ENCODE data around the gene TPCN2. TPM values are rescaled to one million over a fixed set of nuclear protein-coding genes. Genes with fewer than 3 reads are reported as not detected.

TPCN2 gene
- total and polyA plus RNA-seq, 9 of the 15 experiments (the other 6 are each of a cell fraction or from before 2014, with no cell fraction given): 0.66 to 10.2 (median 4.6) TPM

GRCh38 chr11:69048694-69049489 lies at the start of gene TPCN2 (continued):
- TF ChIP-seq WHSC1 (IDR thresholded peaks at IDR 0.05; ENCODE audit: low read length) (no peak), CBFA2T2 (conservative IDR thresholded peaks at IDR 0.05) (no peak), MECOM (CRISPR knock-in tag; IDR thresholded peaks at IDR 0.05) (no peak), FOXJ3 (CRISPR knock-in tag; IDR thresholded peaks at IDR 0.05) (no peak), ILK (tag; IDR thresholded peaks at IDR 0.05; ENCODE audit: borderline replicate concordance, low read depth) (no peak), TCF7L2 (IDR thresholded peaks at IDR 0.05; ENCODE audit: low read depth, low read length) (no peak), ZNF253 (CRISPR knock-in tag; conservative IDR thresholded peaks at IDR 0.05) (no peak), POU5F1 (IDR thresholded peaks at IDR 0.05; ENCODE audit: borderline replicate concordance, low read depth, low read length, partially characterized antibody) (no peak), ARNT (IDR thresholded peaks at IDR 0.05) (no peak), GTF2A2 (tag; IDR thresholded peaks at IDR 0.05) (no peak), NUFIP1 (IDR thresholded peaks at IDR 0.05; ENCODE audit: partially characterized antibody) (no peak), MAFG (tag; conservative IDR thresholded peaks at IDR 0.05) (no peak), CBX8 (IDR thresholded peaks at IDR 0.05; ENCODE audit: borderline replicate concordance, extremely low read depth, low read depth, low read length, poor library complexity, severe bottlenecking) (no peak), GABPA (tag; conservative IDR thresholded peaks at IDR 0.05; ENCODE audit: low read depth) (no peak), HDAC1 (IDR thresholded peaks at IDR 0.05) (no peak), NR2C1 (IDR thresholded peaks at IDR 0.05) (no peak), NR2C1 (tag; IDR thresholded peaks at IDR 0.05) (no peak), KAT8 (IDR thresholded peaks at IDR 0.05; ENCODE audit: low read depth) (no peak)
- TF ChIP-seq, protein P1, sequence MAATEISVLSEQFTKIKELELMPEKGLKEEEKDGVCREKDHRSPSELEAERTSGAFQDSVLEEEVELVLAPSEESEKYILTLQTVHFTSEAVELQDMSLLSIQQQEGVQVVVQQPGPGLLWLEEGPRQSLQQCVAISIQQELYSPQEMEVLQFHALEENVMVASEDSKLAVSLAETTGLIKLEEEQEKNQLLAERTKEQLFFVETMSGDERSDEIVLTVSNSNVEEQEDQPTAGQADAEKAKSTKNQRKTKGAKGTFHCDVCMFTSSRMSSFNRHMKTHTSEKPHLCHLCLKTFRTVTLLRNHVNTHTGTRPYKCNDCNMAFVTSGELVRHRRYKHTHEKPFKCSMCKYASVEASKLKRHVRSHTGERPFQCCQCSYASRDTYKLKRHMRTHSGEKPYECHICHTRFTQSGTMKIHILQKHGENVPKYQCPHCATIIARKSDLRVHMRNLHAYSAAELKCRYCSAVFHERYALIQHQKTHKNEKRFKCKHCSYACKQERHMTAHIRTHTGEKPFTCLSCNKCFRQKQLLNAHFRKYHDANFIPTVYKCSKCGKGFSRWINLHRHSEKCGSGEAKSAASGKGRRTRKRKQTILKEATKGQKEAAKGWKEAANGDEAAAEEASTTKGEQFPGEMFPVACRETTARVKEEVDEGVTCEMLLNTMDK (IDR thresholded peaks at IDR 0.05; ENCODE audit: borderline replicate concordance, insufficient read depth, low read depth, low read length, poor library complexity, severe bottlenecking): no peak
- TF ChIP-seq, protein P2, sequence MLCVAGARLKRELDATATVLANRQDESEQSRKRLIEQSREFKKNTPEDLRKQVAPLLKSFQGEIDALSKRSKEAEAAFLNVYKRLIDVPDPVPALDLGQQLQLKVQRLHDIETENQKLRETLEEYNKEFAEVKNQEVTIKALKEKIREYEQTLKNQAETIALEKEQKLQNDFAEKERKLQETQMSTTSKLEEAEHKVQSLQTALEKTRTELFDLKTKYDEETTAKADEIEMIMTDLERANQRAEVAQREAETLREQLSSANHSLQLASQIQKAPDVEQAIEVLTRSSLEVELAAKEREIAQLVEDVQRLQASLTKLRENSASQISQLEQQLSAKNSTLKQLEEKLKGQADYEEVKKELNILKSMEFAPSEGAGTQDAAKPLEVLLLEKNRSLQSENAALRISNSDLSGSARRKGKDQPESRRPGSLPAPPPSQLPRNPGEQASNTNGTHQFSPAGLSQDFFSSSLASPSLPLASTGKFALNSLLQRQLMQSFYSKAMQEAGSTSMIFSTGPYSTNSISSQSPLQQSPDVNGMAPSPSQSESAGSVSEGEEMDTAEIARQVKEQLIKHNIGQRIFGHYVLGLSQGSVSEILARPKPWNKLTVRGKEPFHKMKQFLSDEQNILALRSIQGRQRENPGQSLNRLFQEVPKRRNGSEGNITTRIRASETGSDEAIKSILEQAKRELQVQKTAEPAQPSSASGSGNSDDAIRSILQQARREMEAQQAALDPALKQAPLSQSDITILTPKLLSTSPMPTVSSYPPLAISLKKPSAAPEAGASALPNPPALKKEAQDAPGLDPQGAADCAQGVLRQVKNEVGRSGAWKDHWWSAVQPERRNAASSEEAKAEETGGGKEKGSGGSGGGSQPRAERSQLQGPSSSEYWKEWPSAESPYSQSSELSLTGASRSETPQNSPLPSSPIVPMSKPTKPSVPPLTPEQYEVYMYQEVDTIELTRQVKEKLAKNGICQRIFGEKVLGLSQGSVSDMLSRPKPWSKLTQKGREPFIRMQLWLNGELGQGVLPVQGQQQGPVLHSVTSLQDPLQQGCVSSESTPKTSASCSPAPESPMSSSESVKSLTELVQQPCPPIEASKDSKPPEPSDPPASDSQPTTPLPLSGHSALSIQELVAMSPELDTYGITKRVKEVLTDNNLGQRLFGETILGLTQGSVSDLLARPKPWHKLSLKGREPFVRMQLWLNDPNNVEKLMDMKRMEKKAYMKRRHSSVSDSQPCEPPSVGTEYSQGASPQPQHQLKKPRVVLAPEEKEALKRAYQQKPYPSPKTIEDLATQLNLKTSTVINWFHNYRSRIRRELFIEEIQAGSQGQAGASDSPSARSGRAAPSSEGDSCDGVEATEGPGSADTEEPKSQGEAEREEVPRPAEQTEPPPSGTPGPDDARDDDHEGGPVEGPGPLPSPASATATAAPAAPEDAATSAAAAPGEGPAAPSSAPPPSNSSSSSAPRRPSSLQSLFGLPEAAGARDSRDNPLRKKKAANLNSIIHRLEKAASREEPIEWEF (CRISPR knock-in tag; IDR thresholded peaks at IDR 0.05): no peak
- TF ChIP-seq, protein P3, sequence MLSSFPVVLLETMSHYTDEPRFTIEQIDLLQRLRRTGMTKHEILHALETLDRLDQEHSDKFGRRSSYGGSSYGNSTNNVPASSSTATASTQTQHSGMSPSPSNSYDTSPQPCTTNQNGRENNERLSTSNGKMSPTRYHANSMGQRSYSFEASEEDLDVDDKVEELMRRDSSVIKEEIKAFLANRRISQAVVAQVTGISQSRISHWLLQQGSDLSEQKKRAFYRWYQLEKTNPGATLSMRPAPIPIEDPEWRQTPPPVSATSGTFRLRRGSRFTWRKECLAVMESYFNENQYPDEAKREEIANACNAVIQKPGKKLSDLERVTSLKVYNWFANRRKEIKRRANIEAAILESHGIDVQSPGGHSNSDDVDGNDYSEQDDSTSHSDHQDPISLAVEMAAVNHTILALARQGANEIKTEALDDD (IDR thresholded peaks at IDR 0.05): no peak

Measured in K562 (cell line).